Measurements from ENCODE around the gene MSX1.

The MSX1 gene

DNA sequence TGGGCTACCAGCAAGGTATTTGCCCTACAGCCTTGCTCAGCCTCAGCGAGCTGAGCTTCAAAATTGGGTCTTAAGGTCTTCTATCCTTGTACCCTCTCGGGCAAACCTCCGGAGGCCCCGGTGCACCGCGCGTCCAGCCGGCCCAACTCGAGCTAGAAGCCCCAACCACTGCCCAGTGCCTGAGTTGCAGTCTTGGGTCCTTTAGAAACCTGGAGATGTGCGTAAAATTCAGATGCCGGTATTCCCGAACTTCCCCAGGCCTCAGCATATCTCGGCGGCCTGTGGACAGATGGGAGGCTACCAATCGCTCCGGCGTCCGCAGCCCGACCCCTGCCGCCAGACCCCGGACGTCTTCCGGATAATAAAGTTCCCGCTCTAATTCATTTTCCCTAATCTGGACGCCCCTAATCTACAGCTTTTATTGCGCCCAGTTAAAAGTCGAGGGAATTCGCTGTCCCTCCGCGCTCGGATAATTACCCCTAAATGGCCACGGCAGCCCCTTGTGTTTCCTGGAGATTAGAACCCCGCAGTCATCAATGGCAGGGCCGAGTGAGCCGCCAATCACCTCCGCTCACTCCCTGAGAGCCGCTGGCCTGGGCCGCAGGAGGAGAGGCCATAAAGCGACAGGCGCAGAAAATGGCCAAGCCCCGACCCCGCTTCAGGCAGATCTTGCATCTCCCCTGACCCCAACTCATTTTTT lies 1.5 kb upstream of the MSX1 start:
- no peak for DNase-seq (ENCODE audit: low spot score)

DNA sequence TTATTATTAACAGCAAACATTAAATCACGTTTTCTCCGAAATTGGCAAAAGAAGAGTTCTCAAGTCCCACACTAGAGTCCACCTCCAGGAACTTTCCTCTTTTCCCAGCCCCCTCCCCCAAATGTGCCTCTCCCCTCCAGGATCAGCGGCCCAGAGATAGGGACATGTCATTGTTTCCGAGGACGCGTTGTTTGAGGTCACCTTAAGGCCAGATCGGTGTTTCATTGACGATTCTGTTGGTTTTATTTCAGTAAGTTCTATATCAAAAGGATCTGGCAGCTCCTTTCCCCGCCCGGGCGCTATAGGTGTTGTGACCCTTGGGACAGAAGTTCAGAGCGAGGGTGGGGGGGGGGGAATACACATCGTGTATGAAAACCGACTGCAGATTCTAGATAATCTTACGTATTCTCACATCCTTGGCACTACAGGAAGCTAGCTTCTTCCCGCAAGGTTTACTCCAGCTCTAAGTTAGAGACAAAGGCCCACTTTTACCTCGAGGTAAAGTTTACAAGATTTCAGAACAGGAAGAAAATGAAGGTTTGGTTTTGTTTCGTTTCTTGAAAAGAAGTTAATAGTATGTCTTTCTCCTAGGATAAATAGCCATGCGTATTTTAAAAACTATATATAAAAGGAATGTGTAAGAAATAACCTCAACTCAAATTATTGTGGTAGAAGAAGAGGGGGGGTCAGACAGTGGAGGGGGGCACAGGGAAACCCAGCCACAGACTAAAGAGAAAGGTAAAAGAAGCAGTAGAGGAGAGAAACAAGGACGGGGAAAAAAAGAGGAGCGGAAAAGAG lies 739 bp upstream of the MSX1 start:
- DNase-seq (ENCODE audit: low spot score): no peak

DNA sequence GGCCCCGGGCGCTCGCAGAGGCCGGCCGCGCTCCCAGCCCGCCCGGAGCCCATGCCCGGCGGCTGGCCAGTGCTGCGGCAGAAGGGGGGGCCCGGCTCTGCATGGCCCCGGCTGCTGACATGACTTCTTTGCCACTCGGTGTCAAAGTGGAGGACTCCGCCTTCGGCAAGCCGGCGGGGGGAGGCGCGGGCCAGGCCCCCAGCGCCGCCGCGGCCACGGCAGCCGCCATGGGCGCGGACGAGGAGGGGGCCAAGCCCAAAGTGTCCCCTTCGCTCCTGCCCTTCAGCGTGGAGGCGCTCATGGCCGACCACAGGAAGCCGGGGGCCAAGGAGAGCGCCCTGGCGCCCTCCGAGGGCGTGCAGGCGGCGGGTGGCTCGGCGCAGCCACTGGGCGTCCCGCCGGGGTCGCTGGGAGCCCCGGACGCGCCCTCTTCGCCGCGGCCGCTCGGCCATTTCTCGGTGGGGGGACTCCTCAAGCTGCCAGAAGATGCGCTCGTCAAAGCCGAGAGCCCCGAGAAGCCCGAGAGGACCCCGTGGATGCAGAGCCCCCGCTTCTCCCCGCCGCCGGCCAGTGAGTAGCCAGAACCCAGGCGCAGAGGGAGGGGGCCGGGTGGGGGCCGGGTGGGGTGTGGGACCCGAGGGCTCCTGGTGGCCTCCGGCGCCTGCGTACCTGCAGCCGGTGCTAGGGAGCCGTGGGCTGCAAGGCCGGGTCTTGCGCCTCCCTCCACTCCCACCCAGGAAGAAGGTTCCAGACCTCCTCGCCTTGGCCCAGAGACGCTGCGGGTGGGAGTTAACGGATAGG lies 534 bp downstream of the MSX1 start:
- no peak for DNase-seq (ENCODE audit: low spot score)

DNA sequence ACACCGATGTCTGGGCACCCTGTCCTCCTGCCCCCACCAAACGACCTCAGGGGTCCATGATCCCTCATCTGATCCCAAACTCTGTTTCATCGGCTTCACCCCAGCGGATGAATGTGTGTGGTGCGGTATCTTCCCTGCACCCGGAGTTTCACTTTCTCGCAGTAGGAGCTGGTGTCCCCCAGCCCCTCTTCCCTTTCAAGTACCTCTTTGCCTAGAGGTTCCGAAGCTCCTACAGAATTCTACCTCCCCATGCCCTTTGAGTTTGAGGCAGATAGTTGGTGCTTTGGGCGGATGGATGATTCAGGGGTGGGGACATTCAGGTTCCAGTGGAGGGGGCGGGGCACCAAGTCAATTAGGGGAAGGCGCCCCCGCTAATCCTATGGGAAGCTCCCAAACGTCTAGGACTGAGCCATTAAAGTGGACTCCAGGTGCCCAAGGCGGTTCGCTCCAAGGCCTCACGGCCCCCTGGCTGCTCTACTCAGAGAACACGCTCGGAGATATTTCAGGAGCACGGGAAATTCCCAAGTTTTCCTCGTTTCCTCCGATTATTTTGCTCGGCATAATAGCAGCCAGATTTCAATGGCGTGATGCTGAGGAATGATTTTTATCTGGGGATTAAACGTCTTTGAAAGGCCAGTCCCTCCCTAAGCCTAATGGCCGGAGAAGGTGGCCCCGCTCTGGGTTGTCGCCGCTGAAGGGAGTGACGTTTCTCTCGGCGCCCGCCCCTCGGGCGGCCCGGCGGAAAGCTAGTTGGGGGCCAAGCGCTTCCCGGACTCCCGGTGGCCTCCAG lies 1.3 kb downstream of the MSX1 start:
- DNase-seq (ENCODE audit: low spot score): peak; percentile 8

DNA sequence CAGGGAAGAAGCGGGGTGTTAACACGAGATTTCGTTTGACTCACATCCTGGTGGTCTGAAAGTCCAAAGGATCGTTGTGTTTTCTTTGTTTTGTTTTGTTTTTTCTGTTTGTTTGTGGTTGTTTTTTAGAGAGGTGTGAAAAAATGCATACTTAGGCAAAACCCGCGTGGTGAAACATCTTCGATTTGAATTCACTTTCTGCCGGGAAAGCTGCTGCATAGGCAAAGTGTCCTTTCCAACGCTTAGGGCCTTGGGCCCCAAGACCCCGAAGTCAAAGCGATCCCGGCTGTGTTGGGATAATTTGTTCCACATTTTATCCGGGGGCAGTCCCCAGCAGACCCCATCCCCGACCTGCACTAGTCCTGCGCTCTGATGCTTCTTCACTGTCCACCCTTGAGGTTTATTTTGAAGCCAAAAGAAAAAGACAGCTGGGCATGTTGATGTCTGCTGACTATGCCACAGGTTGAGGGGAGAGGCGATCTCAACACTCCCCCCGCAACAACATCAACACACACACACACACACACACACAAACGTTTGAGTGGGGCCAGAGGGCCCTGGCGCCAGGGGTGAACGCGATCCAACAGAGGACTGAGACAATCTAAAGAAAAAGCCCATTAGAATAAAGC lies 2.0 kb downstream of the MSX1 start:
- DNase-seq (ENCODE audit: low spot score): no peak

DNA sequence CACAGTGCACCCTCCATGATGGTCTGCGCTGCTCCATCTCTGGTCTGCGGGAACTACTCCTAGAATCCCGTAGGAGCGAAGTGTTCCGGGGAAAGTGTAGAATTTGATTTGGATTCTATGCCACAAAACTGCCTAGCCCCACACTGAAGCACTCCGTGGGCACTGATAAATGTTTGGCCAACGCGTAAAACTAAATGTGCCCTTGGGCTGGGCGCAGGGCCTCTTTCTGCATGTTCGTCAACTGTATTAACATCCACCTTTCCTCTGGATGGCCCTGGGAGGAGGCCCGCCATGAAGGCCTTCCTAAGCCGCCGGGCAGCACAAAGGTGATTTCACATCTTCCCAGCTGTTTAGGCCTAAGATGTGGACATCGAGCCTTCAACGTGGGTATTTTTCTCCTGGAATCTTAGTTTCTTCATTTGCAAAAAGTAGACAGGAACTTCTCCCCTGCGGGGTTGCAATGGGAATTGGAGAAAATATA lies 2.6 kb downstream of the MSX1 start:
- no peak for DNase-seq (ENCODE audit: low spot score)

DNA sequence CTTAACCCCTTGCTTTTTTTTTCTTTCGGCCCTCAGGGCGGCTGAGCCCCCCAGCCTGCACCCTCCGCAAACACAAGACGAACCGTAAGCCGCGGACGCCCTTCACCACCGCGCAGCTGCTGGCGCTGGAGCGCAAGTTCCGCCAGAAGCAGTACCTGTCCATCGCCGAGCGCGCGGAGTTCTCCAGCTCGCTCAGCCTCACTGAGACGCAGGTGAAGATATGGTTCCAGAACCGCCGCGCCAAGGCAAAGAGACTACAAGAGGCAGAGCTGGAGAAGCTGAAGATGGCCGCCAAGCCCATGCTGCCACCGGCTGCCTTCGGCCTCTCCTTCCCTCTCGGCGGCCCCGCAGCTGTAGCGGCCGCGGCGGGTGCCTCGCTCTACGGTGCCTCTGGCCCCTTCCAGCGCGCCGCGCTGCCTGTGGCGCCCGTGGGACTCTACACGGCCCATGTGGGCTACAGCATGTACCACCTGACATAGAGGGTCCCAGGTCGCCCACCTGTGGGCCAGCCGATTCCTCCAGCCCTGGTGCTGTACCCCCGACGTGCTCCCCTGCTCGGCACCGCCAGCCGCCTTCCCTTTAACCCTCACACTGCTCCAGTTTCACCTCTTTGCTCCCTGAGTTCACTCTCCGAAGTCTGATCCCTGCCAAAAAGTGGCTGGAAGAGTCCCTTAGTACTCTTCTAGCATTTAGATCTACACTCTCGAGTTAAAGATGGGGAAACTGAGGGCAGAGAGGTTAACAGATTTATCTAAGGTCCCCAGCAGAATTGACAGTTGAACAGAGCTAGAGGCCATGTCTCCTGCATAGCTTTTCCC lies 3.4 kb downstream of the MSX1 start:
- DNase-seq (ENCODE audit: low spot score): no peak

DNA sequence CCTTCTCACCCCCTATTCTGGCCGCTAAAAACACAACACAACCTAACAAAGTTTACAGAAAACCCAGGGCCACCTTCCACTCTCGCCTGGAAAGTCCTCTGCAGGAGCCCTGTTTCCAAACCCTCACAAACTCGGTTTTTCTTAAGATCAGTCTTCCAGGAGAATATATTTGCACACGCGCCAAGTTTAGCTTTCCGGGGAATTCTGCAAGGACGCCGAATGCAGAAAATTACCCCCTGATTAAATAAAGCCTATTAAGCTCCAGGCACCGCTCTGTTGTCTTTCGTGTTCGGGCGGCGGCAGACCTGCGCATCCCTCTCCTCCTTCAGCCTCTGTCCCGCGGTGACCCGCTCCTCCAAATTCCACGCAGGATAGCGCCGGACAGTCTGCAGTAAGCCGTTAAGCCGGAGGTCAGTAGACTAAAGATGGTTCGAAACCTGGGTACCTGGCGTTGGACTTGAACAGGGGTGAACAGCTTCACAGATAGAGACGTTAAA lies 5.0 kb downstream of the MSX1 start:
- DNase-seq (ENCODE audit: low spot score): no peak

DNA sequence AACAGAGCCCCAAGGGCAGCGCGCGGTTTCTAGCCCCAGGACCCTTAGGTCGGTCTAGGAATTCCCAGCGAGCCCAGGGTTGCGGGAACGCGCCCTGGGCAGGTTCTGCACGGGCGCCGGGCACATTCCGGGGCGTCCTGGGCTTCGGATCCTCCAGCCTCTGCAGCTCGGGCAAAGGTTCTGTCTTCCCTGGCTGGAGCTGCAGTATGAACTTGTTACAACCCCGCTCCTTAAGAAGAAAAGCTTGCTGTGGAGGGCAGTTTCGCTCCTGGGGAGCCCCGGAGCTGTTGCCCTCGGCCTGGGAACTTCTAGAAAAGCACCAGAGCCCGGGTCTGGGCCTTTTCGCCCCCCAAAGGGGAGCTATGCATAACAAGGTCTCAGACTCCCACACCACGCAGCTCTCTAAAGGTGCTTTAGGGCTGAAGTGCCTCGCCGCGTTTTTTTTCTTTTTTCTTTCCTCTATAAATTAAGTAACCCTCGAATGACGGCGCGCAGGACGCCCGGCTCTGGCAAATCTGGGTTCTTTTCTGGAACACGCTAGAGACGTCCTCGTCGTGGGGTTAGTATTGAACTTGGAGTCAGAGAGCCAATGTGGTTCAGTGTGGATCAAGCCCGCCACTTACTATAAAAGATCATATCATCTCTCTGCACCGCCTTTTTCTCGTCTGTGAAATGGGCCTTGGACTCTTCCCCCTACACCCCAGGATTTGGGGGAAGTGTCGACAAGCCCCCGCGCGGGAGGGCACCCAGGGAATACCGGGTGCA lies 5.7 kb downstream of the MSX1 start:
- no peak for DNase-seq (ENCODE audit: low spot score)

DNA sequence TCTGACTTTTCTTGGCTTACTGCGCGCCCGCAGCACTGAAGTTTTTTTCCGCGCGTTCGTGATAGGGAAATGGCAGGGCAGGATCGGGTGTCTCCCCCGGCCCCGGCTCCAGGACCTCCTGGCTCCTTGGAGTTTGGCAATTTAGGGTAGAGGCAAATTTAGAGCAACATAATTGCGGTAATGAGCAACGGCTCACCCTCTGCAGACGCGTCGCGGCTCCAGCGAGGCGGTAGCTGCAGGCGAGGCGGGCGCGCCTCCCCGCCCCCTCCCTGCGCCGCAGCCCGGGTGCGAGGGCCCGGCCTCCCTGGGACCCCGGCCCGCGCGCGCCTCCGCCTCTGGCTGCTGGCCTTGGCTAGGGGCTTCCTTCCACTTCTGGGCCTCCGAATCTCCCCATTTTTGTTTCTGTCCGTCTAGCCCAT lies 6.2 kb downstream of the MSX1 start:
- no peak for DNase-seq (ENCODE audit: low spot score)

DNA sequence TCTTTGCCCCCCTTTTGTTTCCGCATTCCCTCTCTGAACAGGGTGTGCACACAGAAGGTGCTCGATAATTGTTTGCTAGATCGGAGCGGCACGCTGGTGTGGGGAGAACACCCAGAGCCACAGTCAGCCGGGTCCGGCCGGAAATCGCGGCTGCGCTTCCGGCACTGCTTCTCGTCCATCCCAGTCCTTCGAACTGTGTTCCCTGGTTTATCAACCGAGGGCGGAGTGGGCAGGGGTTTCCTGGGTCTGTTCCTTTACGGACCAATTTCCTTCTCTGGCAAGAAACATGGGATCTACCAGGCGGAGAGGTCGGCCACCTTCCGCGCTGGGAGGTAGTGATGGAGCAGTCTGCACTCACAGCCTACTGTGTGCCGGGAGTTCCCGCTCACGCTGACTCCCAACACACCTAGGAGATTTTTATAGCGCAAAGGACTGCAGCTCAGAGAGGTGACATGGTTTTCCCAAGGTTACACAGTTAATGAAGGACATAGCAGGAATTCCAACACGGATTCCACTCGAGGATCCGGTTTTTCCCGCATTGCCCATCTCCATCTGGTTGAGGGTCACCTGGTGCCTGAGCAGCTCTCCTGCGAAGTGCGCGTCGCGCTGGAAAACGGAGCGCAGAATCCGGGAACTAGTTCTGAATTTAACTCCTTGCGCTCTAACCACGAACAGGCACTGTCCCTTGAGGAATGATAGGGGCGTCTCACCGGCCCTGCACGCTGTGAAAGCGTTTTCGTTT lies 6.8 kb downstream of the MSX1 start:
- DNase-seq (ENCODE audit: low spot score): no peak

DNA sequence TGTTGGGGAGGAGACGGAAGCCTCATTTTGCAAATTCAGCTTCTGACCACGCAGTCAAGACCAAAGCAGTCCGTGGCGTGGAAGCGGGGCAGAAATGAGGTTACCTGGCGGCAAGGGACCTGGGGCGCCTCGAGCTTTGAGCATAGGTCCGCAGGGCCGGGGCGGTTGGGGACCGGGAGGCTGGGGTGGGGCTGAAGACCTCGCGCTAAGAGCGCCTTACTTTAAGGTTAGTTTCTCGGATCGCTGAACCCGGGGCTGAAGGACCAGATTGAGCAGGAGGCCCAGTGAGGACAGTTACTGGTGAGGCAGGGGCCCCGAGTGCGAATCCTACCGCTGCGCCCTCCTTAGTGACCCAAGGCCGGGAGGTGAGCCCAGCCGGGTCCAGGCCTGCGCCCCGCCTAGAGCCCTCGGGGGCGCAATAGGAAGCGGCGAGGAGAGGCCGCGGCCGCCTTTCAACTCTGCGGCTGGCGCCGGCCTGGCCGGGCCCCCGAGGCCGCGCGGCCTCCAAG lies 7.5 kb downstream of the MSX1 start:
- DNase-seq (ENCODE audit: low spot score): no peak

DNA sequence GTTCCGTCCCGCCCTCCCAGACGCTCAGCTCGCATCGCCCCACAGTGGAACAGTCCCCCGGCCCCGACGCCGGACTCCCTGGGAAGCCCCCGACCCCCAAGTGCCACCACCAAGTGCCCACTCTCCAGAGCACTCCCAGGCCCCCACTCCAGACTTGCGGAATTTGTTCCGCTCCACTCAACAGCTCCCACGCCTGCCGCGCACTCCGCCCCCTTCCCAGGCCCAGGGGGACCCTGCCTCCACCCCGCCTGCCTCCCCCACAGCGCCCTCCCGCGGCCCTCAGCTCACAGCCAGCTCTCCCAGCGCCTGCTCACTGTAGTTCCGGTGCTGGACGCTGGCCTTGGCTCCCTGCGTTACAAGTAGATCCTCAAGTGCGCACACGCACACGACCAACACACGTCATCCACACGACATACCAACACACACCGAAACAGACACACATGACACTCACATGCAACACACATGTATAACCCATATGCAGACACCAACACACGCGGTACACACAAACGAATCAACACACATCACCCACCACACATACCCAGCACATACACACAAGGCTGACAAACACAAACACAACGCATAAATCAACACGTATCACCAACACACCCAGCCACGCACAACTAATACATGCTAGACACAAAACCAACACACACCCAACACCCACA lies 8.0 kb downstream of the MSX1 start:
- no peak for DNase-seq (ENCODE audit: low spot score)

DNA sequence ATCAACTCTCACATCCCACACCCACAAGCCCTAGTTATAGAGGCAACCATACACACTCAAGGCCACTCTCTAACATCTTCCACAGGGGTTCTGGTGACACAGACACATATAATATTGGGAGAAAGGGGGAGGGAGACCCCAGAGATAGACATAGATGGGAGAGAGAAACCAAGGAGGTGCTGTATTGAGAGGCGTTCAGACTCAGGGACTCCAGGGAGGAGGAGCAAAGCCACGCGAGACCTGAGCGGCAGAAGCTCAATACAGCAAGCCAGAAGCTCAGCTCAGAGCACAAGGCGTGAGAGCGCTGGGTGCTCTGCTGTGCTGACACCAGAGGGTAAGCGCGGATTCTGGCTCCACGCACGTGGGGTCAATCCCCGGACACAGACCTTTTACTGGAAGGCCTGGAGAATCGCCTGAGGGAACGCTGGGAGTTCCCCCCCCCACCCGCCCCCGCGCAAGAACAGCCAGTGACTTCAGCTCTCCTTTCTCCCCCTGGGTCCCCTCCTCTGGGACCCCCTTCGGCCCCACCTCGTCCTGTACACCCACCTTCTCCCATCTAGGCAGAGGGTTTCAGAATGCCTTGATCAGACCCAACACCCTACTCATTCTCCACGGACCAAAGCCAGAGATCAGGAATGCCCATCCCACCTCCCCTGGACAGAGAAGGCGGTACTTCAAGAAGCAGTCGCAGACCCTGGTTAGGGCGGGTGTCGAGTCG lies 8.7 kb downstream of the MSX1 start:
- DNase-seq (ENCODE audit: low spot score): no peak

DNA sequence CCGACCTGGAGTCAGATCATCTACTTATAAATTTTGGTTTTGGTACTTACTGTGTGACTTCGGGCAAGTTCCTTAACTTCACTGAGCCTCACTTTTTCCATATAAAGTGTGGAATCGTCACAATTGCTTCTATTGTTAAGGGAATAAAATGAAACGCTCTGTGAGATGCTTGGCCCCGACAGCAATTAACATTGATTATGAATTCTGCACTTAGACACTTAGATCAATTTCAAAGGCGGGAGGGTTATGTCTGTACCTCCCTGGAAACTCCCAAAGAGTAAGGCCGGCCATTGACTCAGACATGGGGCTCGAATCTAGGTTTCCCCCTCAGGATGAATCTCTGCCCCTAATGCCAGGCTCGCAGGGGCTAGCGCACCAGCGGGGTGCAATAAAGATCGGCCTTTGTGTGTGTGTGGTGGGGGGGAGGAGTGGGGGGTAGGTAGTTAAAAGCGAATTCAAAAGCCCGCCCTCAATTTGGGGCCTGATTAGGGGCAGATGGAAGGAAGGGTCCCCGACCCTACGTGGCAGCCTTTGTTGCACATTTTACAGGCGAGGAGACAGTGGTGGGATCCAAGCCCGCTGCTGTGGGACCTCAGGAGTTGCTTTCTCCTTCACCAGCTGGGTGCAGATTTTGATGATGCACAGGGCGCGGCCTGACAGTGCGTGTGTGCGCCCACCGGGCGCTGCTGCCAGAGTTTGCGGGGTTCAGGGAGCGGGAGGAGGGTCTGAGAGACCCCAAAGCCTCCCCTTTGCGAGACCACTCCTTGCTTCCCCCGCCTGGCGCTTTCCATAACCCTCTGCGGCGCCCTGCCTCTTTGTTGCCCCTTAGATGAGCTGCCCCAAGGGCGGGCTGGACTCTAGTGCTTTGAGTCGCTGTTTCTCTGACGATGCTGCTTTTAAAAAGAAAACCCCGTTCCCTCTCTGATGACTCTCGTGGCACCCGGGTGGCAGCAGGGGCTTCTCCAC lies 9.6 kb downstream of the MSX1 start:
- no peak for DNase-seq (ENCODE audit: low spot score)

All from pons (tissue), 1 donor.